Lung microvascular endothelial cell (primary cell): ENCODE data around the gene PPARG. TPM values are rescaled to one million over a fixed set of nuclear protein-coding genes. Genes with fewer than 3 reads are reported as not detected.
A peak's percentile ranks its signal among the peaks of the same experiment; 100 is the strongest.

ENCODE experiments used
- DNase-seq, 2 donors: peaks; one replicate each; pipeline versions ENCODE4 v3.0.0 to v3.0.0-alpha.2; 2010; ENCODE audit warnings: low read depth in 2 of 2
- total RNA-seq: library from RNA; depleted of rRNA; stranded (reverse); fragments of >200 nt; gene quantifications from 2 replicates; pipeline ENCODE4 v1.2.1, GENCODE V29; 2014

PPARG gene
- total RNA-seq, 1 donor from 2014 or later, result 77.8 TPM

DNA sequence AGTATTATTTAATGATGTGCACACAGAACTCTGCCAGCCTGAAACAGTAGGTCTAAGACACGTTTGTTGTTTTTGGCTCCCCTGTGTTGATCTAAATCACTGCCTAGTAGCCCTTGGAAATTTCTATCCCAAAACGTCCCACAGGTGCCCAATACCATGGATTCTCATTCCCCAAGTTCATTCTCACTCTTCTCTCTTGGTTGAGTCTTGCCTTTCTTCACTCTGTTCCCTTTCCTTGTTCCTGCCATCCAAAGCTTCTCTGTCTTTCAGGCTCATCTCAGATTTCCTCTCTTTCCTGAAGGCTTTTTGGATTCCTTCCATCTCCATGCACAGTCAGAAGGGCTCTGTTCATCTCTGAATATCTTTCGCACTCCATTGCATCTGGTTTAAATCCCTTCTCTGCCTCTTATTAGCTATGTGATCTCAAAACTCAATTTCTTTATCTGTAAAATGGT lies 54.2 kb downstream of the PPARG start:
- peak in 1 of 2 donors; percentile 26 for DNase-seq

DNA sequence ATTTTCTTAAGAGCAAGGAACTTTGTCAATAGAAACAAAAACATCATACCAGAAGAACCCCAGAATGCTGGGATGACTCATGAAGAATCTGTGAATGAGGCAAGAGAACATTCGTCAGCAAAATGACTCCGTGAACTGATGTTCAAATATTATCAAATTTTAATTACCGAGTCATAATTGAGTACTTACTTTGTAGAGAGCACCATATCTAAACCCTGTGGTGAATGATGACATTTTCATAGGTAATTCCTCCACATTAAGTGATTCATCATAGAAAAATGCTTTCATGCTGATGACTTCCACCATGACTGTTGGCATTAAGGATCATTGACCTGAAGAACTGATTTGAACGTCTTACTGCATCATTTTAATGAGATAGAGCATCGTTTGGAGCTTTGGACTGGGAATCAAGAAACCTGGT lies 56.3 kb downstream of the PPARG start:
- DNase-seq, result peak in 1 of 2 donors; percentile 51

DNA sequence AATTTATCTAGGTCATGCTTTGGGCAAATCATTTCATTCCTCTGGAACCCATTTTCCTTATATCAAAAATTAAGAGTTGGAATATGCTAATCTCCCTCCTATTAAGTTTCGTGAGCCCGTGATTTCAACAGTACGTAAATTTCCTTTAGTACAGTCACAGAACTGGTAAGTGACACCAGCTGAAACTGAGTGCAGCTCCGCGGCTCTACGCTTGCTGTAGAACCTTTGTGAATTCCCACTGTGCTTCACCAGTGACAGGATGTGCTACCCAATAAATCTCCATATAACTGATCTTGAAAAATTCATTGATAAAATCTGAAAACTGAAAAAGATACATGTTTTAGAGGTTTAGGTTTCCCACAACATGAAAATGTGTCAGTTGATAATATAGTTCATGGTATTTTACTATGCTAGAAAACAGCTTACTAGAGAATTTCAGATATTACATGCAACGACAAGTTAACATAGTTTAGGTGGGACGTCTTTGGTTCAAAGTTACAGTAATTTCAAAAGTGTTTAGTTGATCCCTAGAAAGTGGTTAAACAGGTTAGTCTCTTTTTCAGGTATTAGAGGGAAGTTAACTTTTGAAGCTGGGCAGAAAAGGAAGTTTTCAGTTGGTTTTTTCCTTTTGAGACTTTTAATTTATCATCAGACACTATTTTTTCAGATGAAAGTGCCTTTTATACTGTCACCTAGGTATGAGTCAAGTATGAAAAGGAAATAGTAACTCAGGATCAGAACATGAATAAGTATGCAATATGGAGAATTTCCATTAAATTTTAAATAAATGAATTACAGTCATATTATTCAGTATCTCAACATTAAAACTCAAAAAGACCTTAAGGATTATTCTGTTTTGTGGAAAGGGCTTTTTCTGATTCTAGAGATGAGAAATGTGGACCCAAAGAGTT lies 57.0 kb downstream of the PPARG start:
- DNase-seq, result no peak

DNA sequence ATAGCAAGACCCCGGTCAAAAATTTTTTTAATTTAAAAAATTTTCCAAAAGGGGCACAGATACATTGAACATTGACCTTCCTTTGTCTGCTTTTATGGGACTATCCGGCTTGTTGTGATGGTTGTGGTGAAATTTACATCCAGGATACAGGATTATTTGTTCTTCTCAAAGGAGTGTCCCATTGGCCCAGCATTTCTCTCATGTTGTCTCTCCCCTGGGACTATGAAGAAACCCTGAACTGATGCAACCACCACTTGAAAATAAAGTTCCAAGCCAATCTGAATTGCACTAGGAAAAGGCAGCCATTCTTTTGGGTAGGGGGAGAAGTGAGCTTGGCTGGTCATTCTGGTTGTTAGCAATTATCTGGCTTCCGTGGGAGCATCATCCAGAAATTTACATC lies 58.4 kb downstream of the PPARG start:
- no peak for DNase-seq

DNA sequence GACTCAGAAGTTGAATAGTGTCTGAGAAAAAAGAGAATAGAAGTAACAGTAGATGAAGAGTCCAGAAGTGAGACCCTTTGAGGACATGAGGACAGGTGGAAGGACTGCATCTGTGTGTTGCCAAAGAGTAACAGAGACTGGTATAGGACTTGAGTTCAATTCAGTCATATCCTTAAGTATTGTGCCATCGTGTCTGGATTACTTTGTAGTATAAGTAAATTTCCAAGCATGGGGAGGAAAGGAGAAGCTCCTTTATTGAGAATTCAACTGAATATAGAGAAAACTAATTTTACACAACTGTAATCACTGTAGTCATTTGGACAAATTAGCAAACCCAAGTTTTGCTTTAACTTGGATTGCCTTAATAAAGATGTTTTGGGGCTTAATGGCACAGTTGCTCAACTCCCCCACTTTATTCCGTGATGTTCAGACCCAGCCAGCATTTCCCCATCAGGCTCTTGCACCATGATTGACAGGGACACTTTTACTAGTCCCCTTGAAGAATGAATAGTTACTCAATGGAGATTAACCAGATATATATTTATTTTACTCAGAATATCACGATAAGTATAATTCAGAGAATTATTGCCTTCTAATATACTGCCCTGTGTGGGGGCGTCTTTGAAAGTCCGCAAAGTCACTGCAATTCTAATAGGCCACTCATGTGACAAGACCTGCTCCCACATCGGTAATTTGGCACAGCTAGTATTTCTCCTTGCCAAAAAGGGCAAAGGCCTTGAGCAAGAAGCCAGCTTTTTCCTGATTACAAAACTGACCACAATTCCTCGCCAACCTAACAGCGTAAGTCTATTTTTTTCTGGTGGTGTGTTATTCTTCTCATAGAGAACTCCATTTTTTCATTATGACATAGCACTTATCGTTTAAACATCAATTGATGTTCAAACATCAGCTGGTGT lies 61.3 kb downstream of the PPARG start:
- DNase-seq, result peak; percentile 91 to 93

DNA sequence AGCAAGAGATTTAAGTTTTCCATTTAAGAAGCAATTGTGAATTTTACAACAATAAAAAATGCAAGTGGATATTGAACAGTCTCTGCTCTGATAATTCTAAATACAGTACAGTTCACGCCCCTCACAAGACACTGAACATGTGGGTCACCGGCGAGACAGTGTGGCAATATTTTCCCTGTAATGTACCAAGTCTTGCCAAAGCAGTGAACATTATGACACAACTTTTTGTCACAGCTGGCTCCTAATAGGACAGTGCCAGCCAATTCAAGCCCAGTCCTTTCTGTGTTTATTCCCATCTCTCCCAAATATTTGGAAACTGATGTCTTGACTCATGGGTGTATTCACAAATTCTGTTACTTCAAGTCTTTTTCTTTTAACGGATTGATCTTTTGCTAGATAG lies 62.3 kb downstream of the PPARG start:
- peak in 1 of 2 donors; percentile 49 for DNase-seq

DNA sequence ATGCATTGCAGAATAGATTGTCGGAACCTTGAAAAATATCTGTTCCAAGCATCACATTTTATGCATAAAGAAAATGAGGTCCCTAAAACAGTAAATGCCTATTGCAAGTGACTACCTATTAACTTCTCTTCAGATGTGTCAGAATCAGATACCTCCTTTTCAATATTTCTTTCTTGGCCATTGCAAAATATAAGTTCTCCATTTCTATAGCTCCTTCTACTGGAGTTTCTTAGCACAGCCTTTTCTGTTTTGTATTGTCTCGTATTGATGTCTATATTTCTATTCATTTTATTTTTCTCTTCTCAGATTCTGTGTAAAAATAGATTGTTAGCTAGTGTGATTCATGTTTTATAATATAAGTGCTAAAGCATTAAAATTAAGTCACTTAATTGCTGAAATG lies 63.4 kb downstream of the PPARG start:
- no peak for DNase-seq

DNA sequence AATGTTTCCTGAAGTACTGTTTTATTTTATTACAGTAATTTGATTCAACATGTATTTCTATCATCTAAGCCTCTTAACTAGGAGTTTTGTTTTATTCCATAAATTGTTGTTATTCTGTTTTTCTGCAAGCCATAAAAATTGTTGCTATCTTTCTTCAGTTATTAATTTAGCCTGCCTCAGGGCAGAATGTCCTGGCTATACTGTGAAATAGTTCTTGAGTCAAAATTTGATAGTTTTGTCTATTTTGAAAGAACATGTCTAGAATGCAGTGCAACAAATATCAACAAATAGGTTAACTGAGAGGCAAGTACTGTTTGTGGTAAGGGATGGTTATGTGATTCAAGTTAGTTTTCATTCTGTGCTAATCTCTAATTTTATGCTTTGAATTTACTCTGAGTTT lies 63.9 kb downstream of the PPARG start:
- no peak for DNase-seq

DNA sequence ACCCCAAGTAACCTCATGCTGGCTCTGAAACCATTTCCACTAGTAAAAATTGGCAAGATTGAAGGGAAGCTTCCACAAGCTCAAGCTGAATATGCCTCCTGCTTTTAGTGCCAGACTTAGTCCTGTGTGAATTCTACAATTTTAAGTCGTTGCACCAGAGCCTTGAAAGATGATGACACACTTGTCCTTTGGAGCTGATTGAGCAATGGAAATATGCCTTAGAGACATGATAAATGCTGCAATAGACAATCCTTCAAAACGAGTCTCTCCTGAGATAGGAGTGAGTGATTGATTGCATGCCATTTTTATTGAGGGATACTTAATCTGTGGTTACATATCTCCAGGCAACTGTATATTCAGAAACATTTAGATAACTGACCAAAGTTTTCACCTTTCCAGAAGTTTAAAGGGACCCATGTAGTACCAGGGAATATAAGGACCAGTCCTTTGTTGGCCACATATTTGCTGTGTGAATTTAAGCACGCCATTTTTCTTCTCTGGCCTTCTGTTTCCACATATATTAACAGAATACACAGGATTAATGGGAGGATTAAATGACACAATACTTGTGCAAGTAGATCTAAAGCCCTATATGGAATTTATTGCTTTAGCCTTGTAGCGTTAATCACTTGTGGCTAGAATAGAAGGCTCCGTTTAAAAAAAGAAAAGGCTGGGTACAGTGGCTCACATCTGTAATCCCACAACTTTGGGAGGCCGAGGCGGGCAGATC lies 65.1 kb downstream of the PPARG start:
- DNase-seq, result no peak

DNA sequence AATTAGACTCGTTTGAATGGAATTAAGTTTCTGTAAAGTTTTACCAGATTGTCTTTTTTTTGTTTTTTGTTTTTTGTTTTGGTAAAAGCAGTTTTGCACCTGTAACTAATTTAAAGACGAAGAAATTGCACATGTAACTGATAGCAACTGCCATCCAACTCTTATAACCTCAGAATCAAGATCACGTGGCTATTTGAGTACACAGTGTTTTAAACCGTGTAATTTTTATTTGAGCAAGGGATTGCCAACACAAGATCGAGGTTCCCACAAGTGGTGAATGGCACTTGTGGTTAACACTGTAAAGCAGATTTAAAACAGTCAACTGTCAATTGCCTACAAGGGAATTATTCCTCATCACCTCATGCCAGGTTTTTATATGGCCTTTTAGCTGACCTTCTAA lies 67.3 kb downstream of the PPARG start:
- no peak for DNase-seq

DNA sequence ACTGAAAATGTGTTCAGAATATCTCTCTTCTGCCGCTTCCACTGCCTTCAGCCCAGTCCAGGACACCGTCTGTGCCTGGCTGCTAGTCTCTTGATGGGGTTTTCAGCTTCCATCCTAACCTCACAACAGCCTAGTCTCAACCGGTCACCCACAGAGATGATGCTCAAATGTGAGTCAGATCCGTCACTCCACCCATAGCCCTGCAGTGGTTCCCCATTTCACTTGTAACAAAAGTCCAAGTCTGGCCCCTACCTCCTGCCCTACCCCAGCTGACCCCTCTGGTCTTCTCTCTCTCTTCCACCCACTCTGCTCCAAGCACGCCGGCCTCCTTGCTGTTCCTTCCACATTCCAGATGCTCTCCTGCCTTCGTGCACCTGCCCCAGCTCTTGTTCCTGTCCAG lies 68.1 kb downstream of the PPARG start:
- no peak for DNase-seq

DNA sequence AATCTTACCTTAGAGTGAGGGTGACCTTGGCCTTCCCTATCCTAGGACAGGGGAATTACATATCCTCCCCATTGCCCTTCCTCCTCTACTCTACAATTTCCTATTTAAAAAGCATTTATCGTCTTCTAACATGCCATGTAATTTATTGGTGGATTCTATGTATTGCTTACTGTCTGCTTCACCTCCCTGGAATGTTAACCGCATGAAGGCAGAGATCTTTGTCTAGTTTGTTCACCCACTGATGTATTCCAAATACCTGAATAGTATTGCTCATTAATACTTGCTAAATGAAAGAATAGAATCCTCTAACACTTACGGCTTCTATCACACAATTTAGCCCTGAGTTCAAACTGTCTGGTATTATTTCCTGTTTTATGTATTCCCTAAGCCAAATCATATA lies 68.6 kb downstream of the PPARG start:
- no peak for DNase-seq

DNA sequence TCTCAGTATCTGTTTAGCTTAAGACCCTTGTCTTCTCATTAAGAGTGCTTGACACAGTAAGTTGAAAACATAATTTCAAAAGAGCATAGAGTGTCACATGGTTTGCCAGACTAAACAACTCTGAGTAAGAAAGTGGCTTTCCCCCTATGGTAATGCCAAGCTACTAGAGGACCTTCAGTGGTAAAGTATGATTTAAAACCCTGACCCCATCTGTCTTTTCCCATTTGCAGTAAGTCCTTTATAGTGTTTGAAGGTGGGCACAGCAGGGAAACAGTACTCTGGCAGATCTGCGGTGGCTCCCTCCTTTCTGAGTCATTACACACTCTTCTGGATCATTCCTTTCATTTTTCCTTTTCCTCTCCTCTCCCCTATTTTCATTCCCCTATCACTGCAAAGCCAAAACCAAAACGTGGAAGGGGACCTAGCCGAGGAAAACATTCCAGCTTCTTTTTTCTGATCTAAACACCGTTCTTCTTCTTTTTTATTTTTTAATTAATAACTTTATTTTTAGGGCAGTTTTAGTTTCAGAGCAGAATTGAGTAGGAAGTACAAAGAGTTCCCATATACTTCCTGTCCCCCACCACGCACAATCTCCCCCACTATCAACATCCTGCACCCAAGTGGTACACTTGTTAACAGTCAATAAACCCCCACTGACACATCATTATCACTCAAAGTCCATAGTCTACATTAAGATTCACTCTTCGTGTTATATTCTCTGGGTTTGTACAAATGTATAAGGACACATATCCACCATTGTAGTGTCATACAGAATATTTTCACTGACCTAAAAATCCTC lies 74.7 kb downstream of the PPARG start:
- peak; percentile 15 to 16 for DNase-seq

DNA sequence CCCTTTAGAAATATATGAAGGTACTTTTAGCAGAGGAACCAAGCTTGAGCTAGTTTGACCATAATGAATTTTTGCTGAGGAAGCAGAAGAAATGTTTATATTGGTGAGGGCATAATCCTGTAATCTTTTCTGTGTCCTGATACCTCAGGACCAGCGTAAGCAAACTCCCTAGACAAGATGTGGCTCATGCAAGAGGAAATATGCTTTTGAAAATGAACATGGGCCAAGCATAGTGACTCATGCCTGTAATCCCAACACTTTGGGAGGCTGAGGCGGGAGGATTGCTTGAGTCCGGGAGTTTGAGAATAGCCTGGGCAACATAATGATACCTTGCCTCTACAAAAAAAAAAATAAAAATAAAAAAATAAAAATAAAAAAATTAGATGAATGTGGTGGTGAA lies 78.5 kb downstream of the PPARG start:
- no peak for DNase-seq

DNA sequence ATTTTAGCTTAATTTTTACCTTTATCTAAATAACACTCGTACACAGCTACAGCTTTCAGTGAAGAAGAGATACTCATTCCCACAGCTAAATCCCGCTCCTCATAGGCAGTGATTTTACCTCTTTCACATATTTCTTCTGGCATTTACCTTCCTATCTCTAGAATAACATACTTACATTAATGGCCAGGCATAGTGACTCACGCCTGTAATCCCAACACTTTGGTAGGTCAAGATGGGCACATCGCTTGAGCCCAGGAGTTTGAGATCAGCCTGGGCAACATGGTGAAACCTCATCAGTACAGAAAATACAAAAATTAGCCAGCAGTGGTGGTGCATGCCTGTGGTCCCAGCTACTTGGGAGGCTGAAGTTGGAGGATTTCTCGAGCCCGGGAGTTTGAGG lies 80.2 kb downstream of the PPARG start:
- no peak for DNase-seq

DNA sequence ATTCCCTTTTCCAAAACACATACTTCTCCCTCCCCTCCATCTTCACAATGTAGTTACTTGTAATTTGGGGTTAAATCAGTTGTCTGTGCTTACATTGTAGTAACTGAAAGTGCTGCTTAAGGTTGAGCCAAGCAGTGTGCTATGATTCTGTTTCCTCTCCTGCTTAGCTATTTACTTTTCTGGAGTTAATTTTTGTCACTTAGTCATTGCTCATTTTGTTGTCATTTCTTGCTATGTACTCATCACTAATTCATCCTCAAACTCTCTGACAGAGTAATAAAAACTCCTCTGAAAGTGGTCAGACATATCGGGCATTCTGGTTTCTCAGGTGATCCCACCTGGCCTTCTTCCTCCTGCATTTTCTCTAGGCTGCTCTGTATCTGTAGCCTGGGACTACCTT lies 80.7 kb downstream of the PPARG start:
- DNase-seq, result no peak

DNA sequence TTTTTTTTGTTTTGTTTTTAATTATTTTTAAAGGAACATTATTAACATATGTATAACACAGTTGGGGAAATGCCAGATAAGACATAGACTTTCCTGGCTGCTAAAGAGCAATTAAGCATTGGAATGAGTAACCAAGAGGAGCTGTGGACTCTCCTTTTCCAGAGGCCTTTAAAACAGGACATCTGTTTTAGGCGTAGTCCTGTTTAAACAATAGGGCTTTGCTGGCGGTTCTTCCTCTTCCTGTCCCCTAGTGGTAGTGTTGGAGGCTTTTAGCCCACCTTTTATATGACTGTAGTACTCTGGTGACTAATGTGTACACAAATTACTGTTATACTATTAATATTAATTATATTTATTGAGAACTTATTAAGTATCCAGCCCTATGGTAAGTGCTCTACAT lies 81.9 kb downstream of the PPARG start:
- peak; percentile 87 for DNase-seq

DNA sequence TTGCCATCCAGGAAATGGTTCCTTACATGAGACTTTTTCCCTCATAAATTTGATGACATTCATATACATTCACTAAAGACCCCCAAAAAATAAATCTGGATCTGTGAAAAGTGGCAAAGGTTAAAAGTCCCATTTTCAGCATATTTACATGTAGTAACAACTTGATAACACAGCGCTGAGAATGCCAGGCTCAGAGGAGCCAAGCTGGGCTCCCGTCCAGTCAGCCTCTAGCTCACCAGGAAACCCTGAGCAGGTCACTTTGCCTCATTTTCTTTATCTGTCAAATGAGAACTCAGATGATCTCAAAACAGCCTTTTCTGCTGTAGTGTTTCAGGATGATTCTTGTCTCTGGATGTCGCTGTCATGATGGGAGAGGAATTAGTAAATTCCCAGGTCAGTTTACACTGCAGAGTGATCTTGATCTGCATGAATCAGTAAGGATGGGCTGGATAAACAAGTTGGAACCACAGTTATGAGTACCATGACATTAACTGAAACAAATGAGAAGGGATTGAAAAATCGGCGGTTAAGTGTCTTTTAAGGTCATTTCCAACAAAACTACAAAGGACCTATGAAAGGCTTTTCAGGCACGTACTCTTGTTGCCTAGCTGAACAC lies 82.8 kb downstream of the PPARG start:
- peak; percentile 45 to 49 for DNase-seq

DNA sequence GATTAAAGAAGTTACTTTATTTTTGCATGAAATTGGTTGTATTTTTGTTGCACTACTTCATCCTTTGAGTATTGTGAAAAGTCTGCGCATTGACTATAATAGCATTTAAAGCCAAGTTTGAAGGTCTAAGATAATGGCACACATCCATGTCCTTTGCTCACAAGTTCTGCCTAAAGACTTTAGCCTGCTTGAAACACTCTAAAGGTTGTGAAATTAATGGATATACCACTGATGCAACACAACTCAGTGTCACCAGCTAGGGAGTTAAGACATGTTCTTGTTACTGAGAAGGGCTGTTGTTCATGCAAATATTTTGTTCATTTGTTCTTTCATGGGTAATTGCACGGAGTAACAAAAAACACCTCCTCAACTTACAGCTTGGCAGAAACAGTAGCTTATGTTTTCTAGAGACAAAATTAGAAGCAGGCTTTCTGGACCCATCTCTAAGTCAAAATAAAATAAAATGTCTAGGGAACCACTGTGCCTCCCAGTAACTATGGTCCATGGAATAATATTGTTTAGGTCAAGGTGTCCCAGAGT lies 83.9 kb downstream of the PPARG start:
- DNase-seq, result no peak

DNA sequence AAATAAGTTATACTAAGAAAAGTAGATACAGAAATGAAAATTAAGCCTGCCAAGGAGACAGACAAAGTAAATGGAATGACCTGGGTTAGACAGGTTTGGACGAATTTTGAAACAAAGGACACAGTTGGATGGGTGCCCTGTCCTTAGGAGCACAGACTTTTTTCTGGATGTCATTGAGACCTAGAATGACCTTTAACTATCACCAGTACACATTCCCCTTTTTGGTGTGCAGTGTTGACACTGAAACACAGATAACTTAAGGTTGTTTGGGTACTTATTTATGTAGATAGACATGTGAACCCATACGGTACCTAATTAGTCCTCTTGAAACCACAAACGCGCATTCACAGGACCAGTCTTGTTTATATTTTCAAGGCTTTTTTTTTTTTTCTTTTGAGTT lies 86.7 kb downstream of the PPARG start:
- DNase-seq, result no peak
